WTC11 (cell line): Measurements from ENCODE around the gene UPP1. TPM values are rescaled to one million over a fixed set of nuclear protein-coding genes. Genes with fewer than 3 reads are reported as not detected.
A peak's percentile ranks its signal among the peaks of the same experiment; 100 is the strongest.

Source experiments
- ATAC-seq: fragments of 200-7000 bp; cut with Tn5 transposase; 2 replicates; pipeline ENCODE4 v1.10.0; 2021; ENCODE audit warnings: mild to moderate bottlenecking, moderate library complexity
- CTCF ChIA-PET: fragments of 300-600 bp; sonication (Branson Sonifier 250); formaldehyde crosslinking; loops from one replicate; lab custom pipeline; 2021; ENCODE audit warnings: antibody characterized with exemption; lab: Charles Lee
- POLR2A ChIA-PET: fragments of 350-600 bp; sonication (Branson Sonifier 250); formaldehyde crosslinking; loops from one replicate; lab custom pipeline; 2021; ENCODE audit warnings: antibody characterized with exemption; lab: Charles Lee
- DNase-seq: peaks from one replicate; pipeline ENCODE4 v3.0.0; 2021; ENCODE audit warnings: low spot score
- H3K27ac Mint-ChIP-seq: 2 replicates; pipeline ENCODE4 v1.8.0; 2021; ENCODE audit warnings: mixed read lengths
- H3K27me3 Mint-ChIP-seq: 2 replicates; pipeline ENCODE4 v1.8.0; 2021; ENCODE audit warnings: low read depth, mild to moderate bottlenecking, moderate library complexity, mixed read lengths
- H3K36me3 Mint-ChIP-seq: 2 replicates; pipeline ENCODE4 v1.8.0; 2021; ENCODE audit warnings: mixed read lengths
- H3K4me1 Mint-ChIP-seq: 2 replicates; pipeline ENCODE4 v1.8.0; 2022; ENCODE audit warnings: mixed read lengths
- H3K4me3 Mint-ChIP-seq: 2 replicates; pipeline ENCODE4 v1.8.0; 2021; ENCODE audit warnings: mild to moderate bottlenecking, moderate library complexity, mixed read lengths
- H3K9me3 Mint-ChIP-seq: 2 replicates; pipeline ENCODE4 v1.8.0; 2021; ENCODE audit warnings: mixed read lengths
- CREB1 ChIP-seq: sonication (generic); formaldehyde crosslinking; IDR thresholded peaks from 2 replicates; pipeline ENCODE4 v1.8.0; 2023; ENCODE audit warnings: mild to moderate bottlenecking, missing genetic modification reagents
- ESRRA ChIP-seq: sonication (generic); formaldehyde crosslinking; IDR thresholded peaks from 2 replicates; pipeline ENCODE4 v1.8.1; 2022; ENCODE audit warnings: mild to moderate bottlenecking, missing genetic modification reagents, borderline replicate concordance
- ETV6 ChIP-seq: sonication (generic); formaldehyde crosslinking; IDR thresholded peaks from 2 replicates; pipeline ENCODE4 v1.8.1; 2022; ENCODE audit warnings: mild to moderate bottlenecking, missing genetic modification reagents
- MXD4 ChIP-seq: fragments of 250-450 bp; sonication (Bioruptor Pico); IDR thresholded peaks from 2 replicates; pipeline ENCODE4 v1.8.0; 2021; ENCODE audit warnings: mild to moderate bottlenecking, moderate library complexity, borderline replicate concordance
- MYBL2 ChIP-seq: sonication (generic); formaldehyde crosslinking; IDR thresholded peaks from 2 replicates; pipeline ENCODE4 v1.8.1; 2023; ENCODE audit warnings: mild to moderate bottlenecking, moderate library complexity, missing genetic modification reagents
- PREB ChIP-seq: sonication (generic); formaldehyde crosslinking; IDR thresholded peaks from 2 replicates; pipeline ENCODE4 v1.8.1; 2022; ENCODE audit warnings: mild to moderate bottlenecking, missing genetic modification reagents, moderate library complexity, borderline replicate concordance
- RELA ChIP-seq: sonication (generic); formaldehyde crosslinking; IDR thresholded peaks from 2 replicates; pipeline ENCODE4 v1.8.1; 2022; ENCODE audit warnings: missing genetic modification reagents, mild to moderate bottlenecking, borderline replicate concordance
- SOX15 ChIP-seq: fragments of 250-450 bp; sonication (Bioruptor Pico); IDR thresholded peaks from 2 replicates; pipeline ENCODE4 v1.9.0; 2021; ENCODE audit warnings: mild to moderate bottlenecking
- TEAD1 ChIP-seq: sonication (generic); formaldehyde crosslinking; IDR thresholded peaks from 2 replicates; pipeline ENCODE4 v1.8.0; 2022; ENCODE audit warnings: mild to moderate bottlenecking, missing genetic modification reagents
- ZNF138 ChIP-seq: sonication (generic); formaldehyde crosslinking; conservative IDR thresholded peaks from 2 replicates; pipeline ENCODE4 v1.8.1; 2022; ENCODE audit warnings: mild to moderate bottlenecking, moderate library complexity, missing genetic modification reagents
- total RNA-seq: library from RNA; stranded (reverse); gene quantifications from 3 replicates; pipeline ENCODE4 v1.2.3, GENCODE V29; 2021
- TF ChIP-seq, protein P1 (sequence below): sonication (generic); formaldehyde crosslinking; IDR thresholded peaks from 2 replicates; pipeline ENCODE4 v1.8.1; 2023; ENCODE audit warnings: mild to moderate bottlenecking, missing genetic modification reagents
- TF ChIP-seq, protein P2 (sequence below): fragments of 250-450 bp; sonication (Bioruptor Pico); IDR thresholded peaks from 2 replicates; pipeline ENCODE4 v1.9.0; 2021; ENCODE audit warnings: moderate library complexity, mild to moderate bottlenecking, inconsistent platforms, borderline replicate concordance
- TF ChIP-seq, protein P3 (sequence below): sonication (generic); formaldehyde crosslinking; IDR thresholded peaks from 2 replicates; pipeline ENCODE4 v1.8.0; 2023; ENCODE audit warnings: missing genetic modification reagents, mild to moderate bottlenecking, borderline replicate concordance
- TF ChIP-seq, protein P4 (sequence below): sonication (generic); formaldehyde crosslinking; IDR thresholded peaks from 2 replicates; pipeline ENCODE4 v1.8.1; 2023; ENCODE audit warnings: mild to moderate bottlenecking, moderate library complexity, missing genetic modification reagents

The UPP1 gene
- total RNA-seq, 1 experiment from 2014 or later = 55.6 TPM

GRCh38 chr7:48090095-48090805, 1.2 kb downstream of the UPP1 start (continued):
- TF ChIP-seq ZNF138 = no peak

GRCh38 chr7:48091506-48092433, 2.7 kb downstream of the UPP1 start:
- TF ChIP-seq MYBL2 (CRISPR knock-in tag) (no peak), RELA (CRISPR knock-in tag) (no peak), TEAD1 (no peak), PREB (CRISPR knock-in tag) (no peak), SOX15 (no peak), MXD4 (CRISPR knock-in tag) (no peak), ESRRA (no peak), ETV6 (CRISPR knock-in tag) (no peak), CREB1 (CRISPR knock-in tag) (no peak)
- TF ChIP-seq, protein P1, sequence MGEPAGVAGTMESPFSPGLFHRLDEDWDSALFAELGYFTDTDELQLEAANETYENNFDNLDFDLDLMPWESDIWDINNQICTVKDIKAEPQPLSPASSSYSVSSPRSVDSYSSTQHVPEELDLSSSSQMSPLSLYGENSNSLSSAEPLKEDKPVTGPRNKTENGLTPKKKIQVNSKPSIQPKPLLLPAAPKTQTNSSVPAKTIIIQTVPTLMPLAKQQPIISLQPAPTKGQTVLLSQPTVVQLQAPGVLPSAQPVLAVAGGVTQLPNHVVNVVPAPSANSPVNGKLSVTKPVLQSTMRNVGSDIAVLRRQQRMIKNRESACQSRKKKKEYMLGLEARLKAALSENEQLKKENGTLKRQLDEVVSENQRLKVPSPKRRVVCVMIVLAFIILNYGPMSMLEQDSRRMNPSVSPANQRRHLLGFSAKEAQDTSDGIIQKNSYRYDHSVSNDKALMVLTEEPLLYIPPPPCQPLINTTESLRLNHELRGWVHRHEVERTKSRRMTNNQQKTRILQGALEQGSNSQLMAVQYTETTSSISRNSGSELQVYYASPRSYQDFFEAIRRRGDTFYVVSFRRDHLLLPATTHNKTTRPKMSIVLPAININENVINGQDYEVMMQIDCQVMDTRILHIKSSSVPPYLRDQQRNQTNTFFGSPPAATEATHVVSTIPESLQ = no peak
- TF ChIP-seq, protein P2, sequence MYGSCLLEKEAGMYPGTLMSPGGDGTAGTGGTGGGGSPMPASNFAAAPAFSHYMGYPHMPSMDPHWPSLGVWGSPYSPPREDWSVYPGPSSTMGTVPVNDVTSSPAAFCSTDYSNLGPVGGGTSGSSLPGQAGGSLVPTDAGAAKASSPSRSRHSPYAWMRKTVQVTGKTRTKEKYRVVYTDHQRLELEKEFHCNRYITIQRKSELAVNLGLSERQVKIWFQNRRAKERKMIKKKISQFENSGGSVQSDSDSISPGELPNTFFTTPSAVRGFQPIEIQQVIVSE (CRISPR knock-in tag) = no peak
- TF ChIP-seq, protein P3, sequence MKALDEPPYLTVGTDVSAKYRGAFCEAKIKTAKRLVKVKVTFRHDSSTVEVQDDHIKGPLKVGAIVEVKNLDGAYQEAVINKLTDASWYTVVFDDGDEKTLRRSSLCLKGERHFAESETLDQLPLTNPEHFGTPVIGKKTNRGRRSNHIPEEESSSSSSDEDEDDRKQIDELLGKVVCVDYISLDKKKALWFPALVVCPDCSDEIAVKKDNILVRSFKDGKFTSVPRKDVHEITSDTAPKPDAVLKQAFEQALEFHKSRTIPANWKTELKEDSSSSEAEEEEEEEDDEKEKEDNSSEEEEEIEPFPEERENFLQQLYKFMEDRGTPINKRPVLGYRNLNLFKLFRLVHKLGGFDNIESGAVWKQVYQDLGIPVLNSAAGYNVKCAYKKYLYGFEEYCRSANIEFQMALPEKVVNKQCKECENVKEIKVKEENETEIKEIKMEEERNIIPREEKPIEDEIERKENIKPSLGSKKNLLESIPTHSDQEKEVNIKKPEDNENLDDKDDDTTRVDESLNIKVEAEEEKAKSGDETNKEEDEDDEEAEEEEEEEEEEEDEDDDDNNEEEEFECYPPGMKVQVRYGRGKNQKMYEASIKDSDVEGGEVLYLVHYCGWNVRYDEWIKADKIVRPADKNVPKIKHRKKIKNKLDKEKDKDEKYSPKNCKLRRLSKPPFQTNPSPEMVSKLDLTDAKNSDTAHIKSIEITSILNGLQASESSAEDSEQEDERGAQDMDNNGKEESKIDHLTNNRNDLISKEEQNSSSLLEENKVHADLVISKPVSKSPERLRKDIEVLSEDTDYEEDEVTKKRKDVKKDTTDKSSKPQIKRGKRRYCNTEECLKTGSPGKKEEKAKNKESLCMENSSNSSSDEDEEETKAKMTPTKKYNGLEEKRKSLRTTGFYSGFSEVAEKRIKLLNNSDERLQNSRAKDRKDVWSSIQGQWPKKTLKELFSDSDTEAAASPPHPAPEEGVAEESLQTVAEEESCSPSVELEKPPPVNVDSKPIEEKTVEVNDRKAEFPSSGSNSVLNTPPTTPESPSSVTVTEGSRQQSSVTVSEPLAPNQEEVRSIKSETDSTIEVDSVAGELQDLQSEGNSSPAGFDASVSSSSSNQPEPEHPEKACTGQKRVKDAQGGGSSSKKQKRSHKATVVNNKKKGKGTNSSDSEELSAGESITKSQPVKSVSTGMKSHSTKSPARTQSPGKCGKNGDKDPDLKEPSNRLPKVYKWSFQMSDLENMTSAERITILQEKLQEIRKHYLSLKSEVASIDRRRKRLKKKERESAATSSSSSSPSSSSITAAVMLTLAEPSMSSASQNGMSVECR (CRISPR knock-in tag) = no peak
- TF ChIP-seq, protein P4, sequence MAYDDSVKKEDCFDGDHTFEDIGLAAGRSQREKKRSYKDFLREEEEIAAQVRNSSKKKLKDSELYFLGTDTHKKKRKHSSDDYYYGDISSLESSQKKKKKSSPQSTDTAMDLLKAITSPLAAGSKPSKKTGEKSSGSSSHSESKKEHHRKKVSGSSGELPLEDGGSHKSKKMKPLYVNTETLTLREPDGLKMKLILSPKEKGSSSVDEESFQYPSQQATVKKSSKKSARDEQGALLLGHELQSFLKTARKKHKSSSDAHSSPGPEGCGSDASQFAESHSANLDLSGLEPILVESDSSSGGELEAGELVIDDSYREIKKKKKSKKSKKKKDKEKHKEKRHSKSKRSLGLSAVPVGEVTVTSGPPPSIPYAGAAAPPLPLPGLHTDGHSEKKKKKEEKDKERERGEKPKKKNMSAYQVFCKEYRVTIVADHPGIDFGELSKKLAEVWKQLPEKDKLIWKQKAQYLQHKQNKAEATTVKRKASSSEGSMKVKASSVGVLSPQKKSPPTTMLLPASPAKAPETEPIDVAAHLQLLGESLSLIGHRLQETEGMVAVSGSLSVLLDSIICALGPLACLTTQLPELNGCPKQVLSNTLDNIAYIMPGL (CRISPR knock-in tag) = no peak
- TF ChIP-seq, all 79 proteins: peak for 0
- ATAC-seq (no peak), DNase-seq (no peak)
- Mint-ChIP-seq H3K4me1 (peaks cover 28% of the 10 kb centered on the region), H3K27me3 (no peaks in the 10 kb centered on the region), H3K4me3 (no peak overlapping the region; the same call in 1 of the 2 replicates), H3K36me3 (peaks cover 49% of the 10 kb centered on the region), H3K9me3 (no peaks in the 10 kb centered on the region), H3K27ac (0 out of 2 replicates have a peak overlapping the region, but pooled peaks have one; percentile 57)
- POLR2A ChIA-PET = interaction anchor here (1.4 kb wide), 1 partner anchor 100 kb away, joined by 3 read pairs; no protein-coding TSS in a partner anchor
- CTCF ChIA-PET = interaction anchor here (0.7 to 1.1 kb wide), 2 partner anchors 100 to 123 kb away, joined by 3 read pairs; no protein-coding TSS in a partner anchor
